Smooth muscle cell (in vitro differentiated cells): Measurements from ENCODE around the gene CTDNEP1. TPM values are rescaled to one million over a fixed set of nuclear protein-coding genes. Genes with fewer than 3 reads are reported as not detected.

Source experiments
- DNase-seq: peaks from one replicate; lab custom pipeline; 2025; ENCODE audit not compliant: unreplicated experiment; lab: John Stamatoyannopoulos, UW
- H2AFZ ChIP-seq: fragments of 200-600 bp; sonication (generic); 2 replicates; pipeline ENCODE4 v1.6.0; 2016; ENCODE audit warnings: antibody characterized with exemption, low read depth, mild to moderate bottlenecking
- H3F3A ChIP-seq: fragments of 200-600 bp; sonication (generic); 2 replicates; pipeline ENCODE4 v1.6.0; 2017; ENCODE audit warnings: antibody characterized with exemption, low read depth
- H3K27ac ChIP-seq: fragments of 200-600 bp; sonication (generic); 2 replicates; pipeline ENCODE4 v1.5.1; 2016; ENCODE audit warnings: low read depth, mild to moderate bottlenecking
- H3K27me3 ChIP-seq: fragments of 200-600 bp; sonication (generic); 2 replicates; pipeline ENCODE4 v1.6.1; 2016; ENCODE audit warnings: low read depth, mild to moderate bottlenecking
- H3K36me3 ChIP-seq: fragments of 200-600 bp; sonication (generic); 2 replicates; pipeline ENCODE4 v1.5.1; 2016; ENCODE audit warnings: low read depth
- H3K4me1 ChIP-seq: fragments of 200-600 bp; sonication (generic); 2 replicates; pipeline ENCODE4 v1.5.1; 2016; ENCODE audit warnings: low read depth
- H3K4me2 ChIP-seq: fragments of 200-600 bp; sonication (generic); 2 replicates; pipeline ENCODE4 v1.6.0; 2016; ENCODE audit warnings: mild to moderate bottlenecking
- H3K4me3 ChIP-seq: fragments of 200-600 bp; sonication (generic); 2 replicates; pipeline ENCODE4 v1.5.1; 2016; ENCODE audit warnings: mild to moderate bottlenecking
- H3K79me2 ChIP-seq: fragments of 200-600 bp; sonication (generic); 2 replicates; pipeline ENCODE4 v1.6.0; 2016; ENCODE audit warnings: low read depth, mild to moderate bottlenecking
- H3K9ac ChIP-seq: fragments of 200-600 bp; sonication (generic); 2 replicates; pipeline ENCODE4 v1.6.0; 2016; ENCODE audit warnings: low read depth
- H3K9me3 ChIP-seq: fragments of 200-600 bp; sonication (generic); replicated peaks from 2 replicates; pipeline ENCODE4 v1.5.1; 2016; ENCODE audit warnings: low read depth
- H4K20me1 ChIP-seq: fragments of 200-600 bp; sonication (generic); 2 replicates; pipeline ENCODE4 v1.6.0; 2016; ENCODE audit warnings: low read depth
- CTCF ChIP-seq: fragments of 200-600 bp; sonication (generic); IDR thresholded peaks from 2 replicates; pipeline ENCODE4 v1.5.1; 2017; ENCODE audit warnings: borderline replicate concordance, mild to moderate bottlenecking, antibody characterized with exemption; ENCODE audit not compliant: insufficient read depth, poor library complexity, severe bottlenecking
- WGBS: methylation state at CpG from one replicate; pipeline ENCODE4 v1.1.7; 2016; ENCODE audit warnings: low lambda C conversion rate; 5-methylcytosine and 5-hydroxymethylcytosine counted together
- polyA plus RNA-seq: library from polyadenylated mRNA; unstranded; fragments of >200 nt; fragmentation: Nextera tagmentation; extraction: Ambion mirVana; gene quantifications from 2 replicates; pipeline ENCODE4 v1.2.1, GENCODE V29; 2016
- total RNA-seq: library from RNA; depleted of rRNA; stranded (reverse); fragments of >200 nt; gene quantifications from 2 replicates; pipeline ENCODE4 v1.2.3, GENCODE V29; 2014

The CTDNEP1 gene
- total and polyA plus RNA-seq, 2 experiments from 2014 or later: 57.5 to 88.4 TPM

- Histone ChIP-seq H4K20me1 (no peaks in the 10 kb centered on the region), H3K9me3 (no peaks in the 10 kb centered on the region), H2AFZ (peak overlapping the region; percentile 82), H3K4me1 (peaks cover 19% of the 10 kb centered on the region), H3K36me3 (no peaks in the 10 kb centered on the region), H3K27me3 (no peaks in the 10 kb centered on the region), H3K79me2 (peaks cover 57% of the 10 kb centered on the region), H3F3A (peaks cover 27% of the 10 kb centered on the region), H3K9ac (peak overlapping the region; percentile 99), H3K27ac (peak overlapping the region; percentile 95), H3K4me3 (peak overlapping the region; percentile 82), H3K4me2 (peak overlapping the region; percentile 84)
- WGBS: 54% methylated on average over 2 of the region's 2 CpGs
- no peak for TF ChIP-seq CTCF
- no peak for DNase-seq
Measured at GRCh38 chr17:7243453-7243729, 8.1 kb downstream of the CTDNEP1 start.

- H3K27me3 ChIP-seq: no peaks in the 10 kb centered on the region
- peaks cover 27% of the 10 kb centered on the region for H3F3A ChIP-seq
- WGBS: 2% methylated on average over 42 of the region's 49 CpGs
- peak overlapping the region; percentile 99 for H3K9ac ChIP-seq
- H3K79me2 ChIP-seq: peaks cover 54% of the 10 kb centered on the region
- no peak for TF ChIP-seq CTCF
- no peaks in the 10 kb centered on the region for H3K36me3 ChIP-seq
- H3K4me3 ChIP-seq: peak overlapping the region; percentile 82
- no peaks in the 10 kb centered on the region for H3K9me3 ChIP-seq
- peaks cover 19% of the 10 kb centered on the region for H3K4me1 ChIP-seq
- peak; percentile 85 for DNase-seq
- H3K27ac ChIP-seq: peak overlapping the region; percentile 95
- peak overlapping the region; percentile 84 for H3K4me2 ChIP-seq
- peak overlapping the region; percentile 82 for H2AFZ ChIP-seq
- no peaks in the 10 kb centered on the region for H4K20me1 ChIP-seq
Measured at GRCh38 chr17:7242717-7243452, 8.6 kb downstream of the CTDNEP1 start.

- Histone ChIP-seq H3K36me3 (no peaks in the 10 kb centered on the region), H3F3A (peaks cover 30% of the 10 kb centered on the region), H2AFZ (peak within 1 kb of the TSS; percentile 82), H3K79me2 (peaks cover 52% of the 10 kb centered on the region), H3K27ac (peak within 1 kb of the TSS; percentile 95), H3K9ac (peak within 1 kb of the TSS; percentile 99), H3K4me3 (peak within 1 kb of the TSS; percentile 82), H4K20me1 (peaks cover 6% of the 10 kb centered on the region), H3K9me3 (no peaks in the 10 kb centered on the region), H3K4me2 (peak within 1 kb of the TSS; percentile 84), H3K4me1 (peaks cover 24% of the 10 kb centered on the region), H3K27me3 (no peaks in the 10 kb centered on the region)
- under 1% methylated on average over 48 of the region's 62 CpGs for WGBS
- TF ChIP-seq CTCF: no peak
- DNase-seq: peak; percentile 90
Measured at GRCh38 chr17:7241783-7242716, 9.5 kb downstream of the CTDNEP1 start, which contains the start of gene GABARAP. Gene GABARAP (minus strand): TSS chr17:7242449. CDS start chr17:7242330, 119 bp downstream.
